ENCODE results near the gene MANSC1. TPM values are rescaled to one million over a fixed set of nuclear protein-coding genes. Genes with fewer than 3 reads are reported as not detected.

Gene MANSC1
- total RNA-seq (2013) = 1.1 TPM
- polyA plus RNA-seq (1 to 10 TPM in 2 of 3 donors, under 1 TPM in 1; 0.24 to 2.3 (median 1.5) TPM), polyA minus RNA-seq (0.42 and 0.96 TPM in 2 replicates), total RNA-seq (0.12 to 1.8 (median 0.74) reads per million in 11 experiments)

DNA sequence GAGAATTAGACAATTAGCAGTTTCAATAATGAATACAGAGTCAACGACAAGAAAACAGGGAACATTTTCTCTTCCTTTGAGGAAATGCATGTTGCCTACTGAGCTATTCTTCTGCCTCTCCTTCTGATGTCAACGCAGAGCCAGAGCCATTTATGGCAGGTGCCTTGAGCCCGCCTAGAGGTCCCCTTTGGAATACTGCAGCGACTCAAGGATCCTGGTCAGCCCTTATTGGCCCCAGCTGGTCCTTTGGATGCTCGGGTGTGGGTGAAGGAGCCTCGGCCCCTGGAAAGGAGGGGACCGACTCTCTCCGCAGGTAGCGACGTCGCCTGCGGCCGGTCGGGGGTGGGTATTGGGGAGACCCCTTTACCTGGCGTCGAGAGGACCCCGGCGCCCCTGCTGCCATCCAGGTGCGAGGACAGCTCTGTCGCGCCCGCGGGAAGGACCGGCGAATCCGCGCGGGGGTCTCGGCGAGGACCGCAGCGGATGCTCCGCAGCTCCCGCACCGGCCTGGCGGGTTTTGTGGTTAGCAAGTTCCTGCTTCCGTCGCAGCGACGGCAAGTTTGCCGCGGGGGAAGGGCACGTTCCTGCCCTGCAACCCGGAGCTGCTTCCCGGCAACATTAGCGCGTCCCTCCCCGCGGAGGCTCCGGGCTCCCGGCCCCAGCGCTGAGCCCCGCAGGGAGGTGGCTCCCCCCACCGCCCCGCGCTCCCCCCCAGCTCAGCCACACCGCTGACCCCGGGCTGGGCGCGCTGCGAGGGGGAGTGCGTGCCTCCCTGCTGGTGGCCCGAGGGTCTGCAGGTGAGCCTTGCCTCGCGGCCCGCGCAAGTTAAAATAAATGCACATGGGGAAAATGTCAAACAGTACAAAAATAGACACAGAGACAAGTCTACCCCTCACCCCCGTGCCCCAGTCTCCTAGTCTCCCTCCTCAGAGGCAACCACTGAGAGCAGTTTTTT lies at the start of gene MANSC1:
TSS of gene MANSC1 (minus strand) at position 532 of the 955 bp plus-strand sequence. CDS start 6,928 bp downstream, outside the sequence.
- no peaks in the 10 kb centered on the region for H4K20me1 ChIP-seq (ENCODE audit: insufficient read depth, low read length)
- TF ChIP-seq, protein P1, sequence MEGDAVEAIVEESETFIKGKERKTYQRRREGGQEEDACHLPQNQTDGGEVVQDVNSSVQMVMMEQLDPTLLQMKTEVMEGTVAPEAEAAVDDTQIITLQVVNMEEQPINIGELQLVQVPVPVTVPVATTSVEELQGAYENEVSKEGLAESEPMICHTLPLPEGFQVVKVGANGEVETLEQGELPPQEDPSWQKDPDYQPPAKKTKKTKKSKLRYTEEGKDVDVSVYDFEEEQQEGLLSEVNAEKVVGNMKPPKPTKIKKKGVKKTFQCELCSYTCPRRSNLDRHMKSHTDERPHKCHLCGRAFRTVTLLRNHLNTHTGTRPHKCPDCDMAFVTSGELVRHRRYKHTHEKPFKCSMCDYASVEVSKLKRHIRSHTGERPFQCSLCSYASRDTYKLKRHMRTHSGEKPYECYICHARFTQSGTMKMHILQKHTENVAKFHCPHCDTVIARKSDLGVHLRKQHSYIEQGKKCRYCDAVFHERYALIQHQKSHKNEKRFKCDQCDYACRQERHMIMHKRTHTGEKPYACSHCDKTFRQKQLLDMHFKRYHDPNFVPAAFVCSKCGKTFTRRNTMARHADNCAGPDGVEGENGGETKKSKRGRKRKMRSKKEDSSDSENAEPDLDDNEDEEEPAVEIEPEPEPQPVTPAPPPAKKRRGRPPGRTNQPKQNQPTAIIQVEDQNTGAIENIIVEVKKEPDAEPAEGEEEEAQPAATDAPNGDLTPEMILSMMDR (IDR thresholded peaks at IDR 0.05) = peak; percentile 61
- no peaks in the 10 kb centered on the region for H3K9me3 ChIP-seq (replicated peaks in 1 of 2; ENCODE audit: control insufficient read depth in 1 of 2, insufficient read depth in 1 of 2, low read length in 2 of 2)
- intact Hi-C loops (cut with micrococcal nuclease) = loop anchor here in 1 of 2 donors (10.0 kb wide), 1 partner anchor 375 kb away; no protein-coding TSS in a partner anchor
- H3K4me3 ChIP-seq (replicated peaks in 1 of 3; ENCODE audit: low read depth in 2 of 3, low read length in 3 of 3) = peak within 1 kb of the TSS; percentile 63 to 82 (median 82)
- no peaks in the 10 kb centered on the region for H3K36me3 ChIP-seq (replicated peaks in 1 of 2; ENCODE audit: control insufficient read depth in 1 of 2, insufficient read depth in 2 of 2, low read length in 2 of 2)
- peak within 1 kb of the TSS in 1 of 7 donors; percentile 30 for H3K27ac Mint-ChIP-seq
- no peaks in the 10 kb centered on the region for H3K79me2 ChIP-seq (ENCODE audit: insufficient read depth, low read length)
- 0% methylated on average over 65 of the region's 68 CpGs for WGBS (ENCODE audit: insufficient coverage)
- peak within 1 kb of the TSS; percentile 95 for H3K4me2 ChIP-seq (replicated peaks; ENCODE audit: extremely low read depth, low read length, poor library complexity, severe bottlenecking)
- H3K27me3 Mint-ChIP-seq (ENCODE audit: low read depth in 3 of 3) = peaks cover 0 to 6% (median 4%) of the 10 kb centered on the region in 3 donors
- peaks cover 0 to 3% of the 10 kb centered on the region in 2 donors for H3K36me3 Mint-ChIP-seq
- DNase-seq = peak in 2 of 3 donors; percentile 37 to 49
- H3K4me3 Mint-ChIP-seq = peak within 1 kb of the TSS; percentile 73 to 84
- peaks cover 0 to 4% (median 3%) of the 10 kb centered on the region in 7 donors for H3K9me3 Mint-ChIP-seq
- peak within 1 kb of the TSS; percentile 95 for H2AFZ ChIP-seq (ENCODE audit: insufficient read depth, low read depth, low read length, poor library complexity, severe bottlenecking)
- peak within 1 kb of the TSS; percentile 60 for H3K9ac ChIP-seq (ENCODE audit: insufficient read depth, low read length, poor library complexity, severe bottlenecking)
- H3K27ac ChIP-seq (ENCODE audit: low read depth in 1 of 2, low read length in 2 of 2) = peak within 1 kb of the TSS in 1 of 2 donors; percentile 54
- peaks cover 15 to 16% of the 10 kb centered on the region in 2 donors for H3K4me1 ChIP-seq (ENCODE audit: control insufficient read depth in 1 of 2, insufficient read depth in 2 of 2, low read length in 2 of 2)
- H3K4me1 Mint-ChIP-seq = peaks cover 15% of the 10 kb centered on the region
- H3K27me3 ChIP-seq (ENCODE audit: control insufficient read depth in 2 of 2, insufficient read depth in 2 of 2, low read length in 2 of 2) = no peaks in the 10 kb centered on the region

DNA sequence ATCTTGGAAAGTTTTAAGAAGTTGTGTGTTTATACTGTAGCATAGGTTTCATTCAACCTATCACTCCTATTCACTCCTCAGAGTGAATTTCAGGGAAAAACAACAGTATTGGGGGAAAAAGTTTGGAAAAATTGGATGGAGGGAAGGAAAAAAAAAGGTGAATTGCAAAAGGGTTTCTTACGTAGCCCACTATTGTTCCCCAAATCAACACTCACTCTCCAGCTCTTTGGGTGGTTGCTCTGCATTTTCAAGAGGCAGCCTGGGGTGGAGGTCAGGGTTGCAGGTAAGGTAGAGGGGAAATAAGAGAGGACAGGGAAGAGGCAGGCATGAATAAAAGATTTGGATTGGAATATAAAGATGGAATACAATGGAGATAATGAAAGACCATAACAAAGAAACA lies 49.1 kb upstream of the MANSC1 start:
- Mint-ChIP-seq H3K27me3 (ENCODE audit: low read depth in 3 of 3) (no peaks in the 10 kb centered on the region), H3K36me3 (peaks cover 0 to 17% of the 10 kb centered on the region in 2 donors), H3K9me3 (no peaks in the 10 kb centered on the region), H3K4me1 (peaks cover 25% of the 10 kb centered on the region), H3K27ac (peak overlapping the region in 2 of 7 donors; percentile 6 to 59), H3K4me3 (no peak overlapping the region)
- no peak overlapping the region for H3K4me2 ChIP-seq (replicated peaks; ENCODE audit: extremely low read depth, low read length, poor library complexity, severe bottlenecking)
- WGBS (ENCODE audit: insufficient coverage) = no CpG with 5 or more reads among the region's 1 CpG
- no peak for DNase-seq
- H3K36me3 ChIP-seq (replicated peaks in 1 of 2; ENCODE audit: control insufficient read depth in 1 of 2, insufficient read depth in 2 of 2, low read length in 2 of 2) = no peaks in the 10 kb centered on the region
- H3K9ac ChIP-seq (ENCODE audit: insufficient read depth, low read length, poor library complexity, severe bottlenecking) = no peak overlapping the region
- peaks cover 6 to 10% of the 10 kb centered on the region in 2 donors for H3K4me1 ChIP-seq (ENCODE audit: control insufficient read depth in 1 of 2, insufficient read depth in 2 of 2, low read length in 2 of 2)
- H4K20me1 ChIP-seq (ENCODE audit: insufficient read depth, low read length) = no peaks in the 10 kb centered on the region
- TF ChIP-seq, protein P1 (IDR thresholded peaks at IDR 0.05) = no peak
- H3K79me2 ChIP-seq (ENCODE audit: insufficient read depth, low read length) = no peaks in the 10 kb centered on the region
- intact Hi-C loops (cut with micrococcal nuclease) = no loop called here
- no peaks in the 10 kb centered on the region for H3K9me3 ChIP-seq (replicated peaks in 1 of 2; ENCODE audit: control insufficient read depth in 1 of 2, insufficient read depth in 1 of 2, low read length in 2 of 2)
- no peak overlapping the region for H3K27ac ChIP-seq (ENCODE audit: low read depth in 1 of 2, low read length in 2 of 2)
- H3K4me3 ChIP-seq (replicated peaks in 1 of 3; ENCODE audit: low read depth in 2 of 3, low read length in 3 of 3) = no peak overlapping the region
- H3K27me3 ChIP-seq (ENCODE audit: control insufficient read depth in 2 of 2, insufficient read depth in 2 of 2, low read length in 2 of 2) = no peaks in the 10 kb centered on the region
- no peak overlapping the region for H2AFZ ChIP-seq (ENCODE audit: insufficient read depth, low read depth, low read length, poor library complexity, severe bottlenecking)
